K562 (cell line): ENCODE measurements around the gene ACOT7.

Source experiments
- CHD1 ChIP-seq: fragments of 200-600 bp; sonication (generic); IDR thresholded peaks from one replicate; pipeline ENCODE4 v1.6.1; 2012; ENCODE audit warnings: mild to moderate bottlenecking, moderate library complexity, low read length, inconsistent platforms
- FOXK1 ChIP-seq: sonication (generic); formaldehyde crosslinking; IDR thresholded peaks from 2 replicates; pipeline ENCODE4 v1.8.0; 2022; ENCODE audit warnings: missing genetic modification reagents, mild to moderate bottlenecking, borderline replicate concordance
- GABPB1 ChIP-seq: sonication (generic); formaldehyde crosslinking; IDR thresholded peaks from 2 replicates; pipeline ENCODE4 v1.8.0; 2022; ENCODE audit warnings: mild to moderate bottlenecking, missing genetic modification reagents
- GATA2 ChIP-seq: sonication (generic); formaldehyde crosslinking; IDR thresholded peaks from 2 replicates; pipeline ENCODE4 v1.4.0; 2020; ENCODE audit warnings: mild to moderate bottlenecking, missing genetic modification reagents
- HCFC1 ChIP-seq: IDR thresholded peaks from 2 replicates; pipeline ENCODE4 v1.6.1; 2012; ENCODE audit warnings: low read depth, low read length, improper control_type of control experiment
- MXI1 ChIP-seq: IDR thresholded peaks from 2 replicates; pipeline ENCODE4 v1.6.1; 2011; ENCODE audit warnings: low read depth, mild to moderate bottlenecking, improper control_type of control experiment, low read length
- NCOA1 ChIP-seq: fragments of 450-650 bp; IDR thresholded peaks from 2 replicates; pipeline ENCODE4 v1.6.1; 2016; ENCODE audit warnings: low read depth
- POLR2A ChIP-seq: fragments of 450-650 bp; conservative IDR thresholded peaks from 2 replicates; pipeline ENCODE4 v1.6.1; 2016
- POLR2AphosphoS5 ChIP-seq: IDR thresholded peaks from 2 replicates; pipeline ENCODE4 v1.6.1; 2011; ENCODE audit warnings: mild to moderate bottlenecking, low read depth, low read length, moderate library complexity; ENCODE audit not compliant: control insufficient read depth, insufficient read depth
- ZBTB8A ChIP-seq: fragments of 450-650 bp; IDR thresholded peaks from 2 replicates; pipeline ENCODE4 v1.6.1; 2018; ENCODE audit warnings: mild to moderate bottlenecking, moderate library complexity; ENCODE audit not compliant: partially characterized antibody
- TF ChIP-seq, protein P1 (sequence below), 2 experiments: fragments of 450-650 bp; formaldehyde crosslinking in 1 of 2; IDR thresholded peaks; 2 replicates each; pipeline versions ENCODE4 v1.4.0 to v1.6.1; 2014 to 2020; ENCODE audit warnings: mild to moderate bottlenecking in 2 of 2, borderline replicate concordance in 1 of 2, low read depth in 1 of 2
- TF ChIP-seq, protein P2 (sequence below): sonication (generic); formaldehyde crosslinking; IDR thresholded peaks from 2 replicates; pipeline ENCODE4 v1.8.0; 2023; ENCODE audit warnings: missing genetic modification reagents, mild to moderate bottlenecking, borderline replicate concordance
- TF ChIP-seq, protein P3 (sequence below): sonication (generic); formaldehyde crosslinking; IDR thresholded peaks from 2 replicates; pipeline ENCODE4 v1.8.0; 2022; ENCODE audit warnings: mild to moderate bottlenecking, missing genetic modification reagents

DNA sequence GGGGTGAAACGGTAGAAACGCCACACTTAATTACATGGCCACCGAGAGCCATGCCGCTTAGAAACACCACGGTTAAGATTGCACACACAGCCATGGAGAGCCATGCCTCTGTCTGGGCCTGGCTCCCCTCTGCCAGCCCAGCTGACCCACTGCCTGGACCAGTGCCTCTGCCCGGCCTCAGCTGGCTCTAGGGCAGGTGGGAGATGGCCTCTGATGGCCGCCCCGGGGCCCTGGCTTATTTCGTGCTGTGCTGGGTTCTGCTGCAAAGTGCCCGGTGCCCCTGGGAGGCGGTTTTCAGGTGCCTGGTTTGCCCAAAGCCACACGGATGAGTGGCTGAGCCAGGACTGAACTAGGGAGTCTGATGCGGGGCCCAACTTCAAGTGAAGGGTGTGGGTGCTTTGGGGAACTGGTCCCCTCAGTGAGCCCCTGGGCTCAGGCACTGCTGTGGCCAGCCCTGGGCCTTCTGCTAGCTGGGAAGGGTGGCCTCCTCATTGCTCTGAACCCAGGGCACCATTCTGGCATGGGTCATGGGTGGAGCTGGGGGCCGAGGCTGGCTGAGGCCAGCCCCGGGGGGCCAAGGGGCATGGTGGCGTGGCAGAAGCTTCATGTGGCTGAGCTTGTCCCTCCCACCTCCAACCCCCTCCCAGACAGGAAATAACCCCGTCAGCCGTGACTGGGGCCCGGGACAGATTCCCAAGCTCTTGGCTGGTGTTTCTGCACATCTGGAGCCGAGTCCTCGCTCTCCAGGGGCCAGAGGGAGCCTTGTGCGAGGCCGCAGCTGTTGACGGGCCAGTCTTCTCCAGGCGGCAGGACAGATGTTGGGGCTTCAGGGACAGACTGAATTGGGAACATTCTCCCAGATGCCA lies 130.8 kb downstream of the ACOT7 start:
- TF ChIP-seq, protein P1, sequence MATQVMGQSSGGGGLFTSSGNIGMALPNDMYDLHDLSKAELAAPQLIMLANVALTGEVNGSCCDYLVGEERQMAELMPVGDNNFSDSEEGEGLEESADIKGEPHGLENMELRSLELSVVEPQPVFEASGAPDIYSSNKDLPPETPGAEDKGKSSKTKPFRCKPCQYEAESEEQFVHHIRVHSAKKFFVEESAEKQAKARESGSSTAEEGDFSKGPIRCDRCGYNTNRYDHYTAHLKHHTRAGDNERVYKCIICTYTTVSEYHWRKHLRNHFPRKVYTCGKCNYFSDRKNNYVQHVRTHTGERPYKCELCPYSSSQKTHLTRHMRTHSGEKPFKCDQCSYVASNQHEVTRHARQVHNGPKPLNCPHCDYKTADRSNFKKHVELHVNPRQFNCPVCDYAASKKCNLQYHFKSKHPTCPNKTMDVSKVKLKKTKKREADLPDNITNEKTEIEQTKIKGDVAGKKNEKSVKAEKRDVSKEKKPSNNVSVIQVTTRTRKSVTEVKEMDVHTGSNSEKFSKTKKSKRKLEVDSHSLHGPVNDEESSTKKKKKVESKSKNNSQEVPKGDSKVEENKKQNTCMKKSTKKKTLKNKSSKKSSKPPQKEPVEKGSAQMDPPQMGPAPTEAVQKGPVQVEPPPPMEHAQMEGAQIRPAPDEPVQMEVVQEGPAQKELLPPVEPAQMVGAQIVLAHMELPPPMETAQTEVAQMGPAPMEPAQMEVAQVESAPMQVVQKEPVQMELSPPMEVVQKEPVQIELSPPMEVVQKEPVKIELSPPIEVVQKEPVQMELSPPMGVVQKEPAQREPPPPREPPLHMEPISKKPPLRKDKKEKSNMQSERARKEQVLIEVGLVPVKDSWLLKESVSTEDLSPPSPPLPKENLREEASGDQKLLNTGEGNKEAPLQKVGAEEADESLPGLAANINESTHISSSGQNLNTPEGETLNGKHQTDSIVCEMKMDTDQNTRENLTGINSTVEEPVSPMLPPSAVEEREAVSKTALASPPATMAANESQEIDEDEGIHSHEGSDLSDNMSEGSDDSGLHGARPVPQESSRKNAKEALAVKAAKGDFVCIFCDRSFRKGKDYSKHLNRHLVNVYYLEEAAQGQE (IDR thresholded peaks at IDR 0.05; ENCODE audit: borderline replicate concordance): no peak
- TF ChIP-seq, protein P1 (CRISPR knock-in tag; IDR thresholded peaks at IDR 0.05; ENCODE audit: low read depth): no peak
- no peak for TF ChIP-seq POLR2AphosphoS5
- TF ChIP-seq, protein P2, sequence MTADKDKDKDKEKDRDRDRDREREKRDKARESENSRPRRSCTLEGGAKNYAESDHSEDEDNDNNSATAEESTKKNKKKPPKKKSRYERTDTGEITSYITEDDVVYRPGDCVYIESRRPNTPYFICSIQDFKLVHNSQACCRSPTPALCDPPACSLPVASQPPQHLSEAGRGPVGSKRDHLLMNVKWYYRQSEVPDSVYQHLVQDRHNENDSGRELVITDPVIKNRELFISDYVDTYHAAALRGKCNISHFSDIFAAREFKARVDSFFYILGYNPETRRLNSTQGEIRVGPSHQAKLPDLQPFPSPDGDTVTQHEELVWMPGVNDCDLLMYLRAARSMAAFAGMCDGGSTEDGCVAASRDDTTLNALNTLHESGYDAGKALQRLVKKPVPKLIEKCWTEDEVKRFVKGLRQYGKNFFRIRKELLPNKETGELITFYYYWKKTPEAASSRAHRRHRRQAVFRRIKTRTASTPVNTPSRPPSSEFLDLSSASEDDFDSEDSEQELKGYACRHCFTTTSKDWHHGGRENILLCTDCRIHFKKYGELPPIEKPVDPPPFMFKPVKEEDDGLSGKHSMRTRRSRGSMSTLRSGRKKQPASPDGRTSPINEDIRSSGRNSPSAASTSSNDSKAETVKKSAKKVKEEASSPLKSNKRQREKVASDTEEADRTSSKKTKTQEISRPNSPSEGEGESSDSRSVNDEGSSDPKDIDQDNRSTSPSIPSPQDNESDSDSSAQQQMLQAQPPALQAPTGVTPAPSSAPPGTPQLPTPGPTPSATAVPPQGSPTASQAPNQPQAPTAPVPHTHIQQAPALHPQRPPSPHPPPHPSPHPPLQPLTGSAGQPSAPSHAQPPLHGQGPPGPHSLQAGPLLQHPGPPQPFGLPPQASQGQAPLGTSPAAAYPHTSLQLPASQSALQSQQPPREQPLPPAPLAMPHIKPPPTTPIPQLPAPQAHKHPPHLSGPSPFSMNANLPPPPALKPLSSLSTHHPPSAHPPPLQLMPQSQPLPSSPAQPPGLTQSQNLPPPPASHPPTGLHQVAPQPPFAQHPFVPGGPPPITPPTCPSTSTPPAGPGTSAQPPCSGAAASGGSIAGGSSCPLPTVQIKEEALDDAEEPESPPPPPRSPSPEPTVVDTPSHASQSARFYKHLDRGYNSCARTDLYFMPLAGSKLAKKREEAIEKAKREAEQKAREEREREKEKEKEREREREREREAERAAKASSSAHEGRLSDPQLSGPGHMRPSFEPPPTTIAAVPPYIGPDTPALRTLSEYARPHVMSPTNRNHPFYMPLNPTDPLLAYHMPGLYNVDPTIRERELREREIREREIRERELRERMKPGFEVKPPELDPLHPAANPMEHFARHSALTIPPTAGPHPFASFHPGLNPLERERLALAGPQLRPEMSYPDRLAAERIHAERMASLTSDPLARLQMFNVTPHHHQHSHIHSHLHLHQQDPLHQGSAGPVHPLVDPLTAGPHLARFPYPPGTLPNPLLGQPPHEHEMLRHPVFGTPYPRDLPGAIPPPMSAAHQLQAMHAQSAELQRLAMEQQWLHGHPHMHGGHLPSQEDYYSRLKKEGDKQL (CRISPR knock-in tag): no peak
- TF ChIP-seq, protein P3, sequence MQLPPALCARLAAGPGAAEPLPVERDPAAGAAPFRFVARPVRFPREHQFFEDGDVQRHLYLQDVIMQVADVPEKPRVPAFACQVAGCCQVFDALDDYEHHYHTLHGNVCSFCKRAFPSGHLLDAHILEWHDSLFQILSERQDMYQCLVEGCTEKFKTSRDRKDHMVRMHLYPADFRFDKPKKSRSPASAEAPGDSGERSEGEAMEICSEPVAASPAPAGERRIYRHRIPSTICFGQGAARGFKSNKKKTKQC: no peak
- TF ChIP-seq NCOA1: no peak
- no peak for TF ChIP-seq CHD1
- TF ChIP-seq HCFC1: no peak
- no peak for TF ChIP-seq POLR2A
- TF ChIP-seq GABPB1 (CRISPR knock-in tag): no peak
- TF ChIP-seq MXI1: no peak
- TF ChIP-seq ZBTB8A: no peak
- no peak for TF ChIP-seq GATA2 (CRISPR knock-in tag)
- TF ChIP-seq FOXK1 (CRISPR knock-in tag): no peak
